Activated T-cell treated with anti-CD3 and anti-CD28 coated beads for 48 hours (primary cell): ENCODE results near the gene SETD9.

Experiments used
- DNase-seq: peaks from one replicate; pipeline ENCODE4 v3.0.0-alpha.2; 2020; ENCODE audit warnings: low read depth

SETD9 gene

DNA sequence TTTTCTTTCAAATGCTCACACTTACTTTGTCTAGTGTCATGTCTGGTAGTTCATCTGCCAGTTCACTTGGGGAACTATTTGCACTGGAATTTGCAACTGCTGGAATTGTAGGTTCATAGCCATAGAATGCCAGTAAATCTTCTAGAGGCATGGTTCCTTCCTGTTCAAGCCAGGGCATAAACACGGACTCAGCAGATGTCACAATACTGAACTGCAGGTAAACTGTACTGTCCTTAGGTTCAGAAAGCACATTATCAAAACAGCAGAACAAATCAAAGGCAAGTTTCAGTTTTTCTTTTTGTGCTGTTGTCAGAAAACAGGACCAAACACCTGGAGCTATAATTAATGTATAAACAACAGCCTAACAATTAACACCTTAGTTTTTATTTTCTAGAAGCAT lies 29.5 kb downstream of the SETD9 start:
- DNase-seq, result no peak

DNA sequence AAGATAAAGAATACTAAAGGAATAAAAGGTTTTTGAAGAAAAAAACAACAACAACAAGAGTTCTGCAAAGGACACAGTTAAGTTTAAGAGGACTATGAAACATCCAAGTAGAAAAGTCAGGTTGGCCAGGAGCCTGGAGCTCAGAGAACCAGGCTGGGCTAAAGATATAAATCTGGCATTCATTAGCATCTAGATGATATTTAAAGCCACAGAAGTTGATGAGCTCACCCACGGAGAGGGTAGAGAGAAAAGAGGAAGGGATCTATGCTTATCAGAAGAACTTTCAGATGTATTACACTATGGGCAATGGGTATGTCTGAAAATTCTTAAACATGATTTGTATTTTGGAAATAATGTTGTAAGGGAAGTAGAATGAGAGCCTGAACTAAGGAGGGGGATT lies 32.6 kb downstream of the SETD9 start:
- DNase-seq, result no peak

DNA sequence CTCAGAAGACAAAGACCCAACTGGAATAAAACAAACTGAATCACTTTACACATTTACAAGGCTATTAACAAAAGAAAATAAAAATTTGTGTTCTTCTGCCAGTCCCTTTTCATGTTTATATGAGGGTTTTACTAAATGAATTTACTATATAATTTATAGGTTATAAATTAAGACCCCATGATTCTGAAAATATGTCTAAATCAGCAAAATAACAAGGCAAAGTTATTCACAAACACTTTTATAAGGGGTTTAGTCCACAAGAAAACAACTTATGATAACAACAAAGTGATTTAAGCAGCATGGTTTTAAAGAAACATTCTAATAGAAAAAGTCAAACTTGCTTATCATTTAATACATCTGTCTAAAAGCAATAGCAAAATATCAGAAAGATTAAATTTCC lies 37.7 kb downstream of the SETD9 start:
- no peak for DNase-seq

DNA sequence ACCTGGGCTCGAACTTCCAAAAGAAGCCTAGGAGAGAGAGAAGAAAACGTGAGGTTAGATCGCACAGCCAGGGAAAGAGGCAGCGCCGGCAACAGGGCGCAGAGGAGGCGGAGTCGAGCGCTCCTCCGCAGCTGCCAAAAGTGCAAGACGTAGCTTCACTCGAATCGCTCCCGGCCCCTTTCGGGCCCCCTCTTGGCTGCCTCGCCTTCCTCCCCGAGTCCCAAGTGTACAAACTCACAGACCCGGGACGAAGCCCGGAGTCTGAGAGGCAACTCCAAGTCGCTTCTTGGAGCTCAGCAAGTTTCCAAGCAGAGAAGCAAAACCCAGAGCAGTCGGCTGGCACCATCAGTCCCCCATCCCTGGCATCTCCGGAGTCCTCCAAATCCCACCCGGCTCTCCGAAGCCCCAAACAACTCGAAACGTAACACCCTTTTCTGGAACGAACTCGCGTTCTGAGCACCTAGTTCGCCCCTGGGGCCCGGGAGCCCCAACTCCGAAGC lies 41.3 kb downstream of the SETD9 start:
- peak; percentile 52 for DNase-seq

DNA sequence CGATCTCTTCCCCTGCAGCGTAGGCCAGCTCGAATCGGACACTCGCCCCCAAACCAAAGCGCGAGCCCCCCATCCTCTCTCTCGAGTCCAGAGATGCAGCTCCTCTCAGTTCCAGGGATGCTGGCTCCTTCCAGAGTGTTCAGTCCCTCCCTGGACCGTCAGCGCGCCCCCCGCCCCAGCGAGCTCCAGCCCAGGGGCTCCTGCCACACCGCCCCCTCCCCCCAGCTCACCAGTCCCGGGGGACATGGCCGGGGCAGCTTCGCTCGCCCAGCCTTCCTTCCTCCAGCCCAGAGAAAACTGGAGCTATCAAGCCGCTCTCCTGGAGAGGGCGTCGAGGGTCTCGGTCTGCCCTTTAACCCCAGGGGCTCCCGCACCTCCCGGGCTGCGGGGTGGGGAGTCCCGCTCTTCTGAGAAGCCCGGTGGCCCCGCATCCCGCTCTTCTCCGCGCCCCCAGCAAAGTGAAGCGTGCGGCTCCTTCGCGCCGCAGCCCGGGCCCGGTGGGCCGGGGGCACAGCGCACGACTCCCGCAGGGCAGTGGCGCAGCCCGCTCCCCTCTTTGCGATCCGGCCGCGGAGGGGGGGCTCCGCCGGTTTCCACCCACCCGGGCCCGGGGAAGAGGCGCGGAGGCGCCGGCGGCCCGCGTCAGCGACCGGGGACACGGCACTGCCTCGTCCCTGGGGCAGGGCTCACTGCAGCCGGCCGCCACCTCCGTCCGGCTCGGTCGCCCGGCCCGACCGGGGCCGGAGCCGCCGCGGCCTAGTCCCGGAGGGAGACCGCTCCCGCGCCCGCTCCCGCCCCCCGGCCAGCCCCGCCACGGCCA lies 41.9 kb downstream of the SETD9 start:
- DNase-seq, result peak; percentile 24

DNA sequence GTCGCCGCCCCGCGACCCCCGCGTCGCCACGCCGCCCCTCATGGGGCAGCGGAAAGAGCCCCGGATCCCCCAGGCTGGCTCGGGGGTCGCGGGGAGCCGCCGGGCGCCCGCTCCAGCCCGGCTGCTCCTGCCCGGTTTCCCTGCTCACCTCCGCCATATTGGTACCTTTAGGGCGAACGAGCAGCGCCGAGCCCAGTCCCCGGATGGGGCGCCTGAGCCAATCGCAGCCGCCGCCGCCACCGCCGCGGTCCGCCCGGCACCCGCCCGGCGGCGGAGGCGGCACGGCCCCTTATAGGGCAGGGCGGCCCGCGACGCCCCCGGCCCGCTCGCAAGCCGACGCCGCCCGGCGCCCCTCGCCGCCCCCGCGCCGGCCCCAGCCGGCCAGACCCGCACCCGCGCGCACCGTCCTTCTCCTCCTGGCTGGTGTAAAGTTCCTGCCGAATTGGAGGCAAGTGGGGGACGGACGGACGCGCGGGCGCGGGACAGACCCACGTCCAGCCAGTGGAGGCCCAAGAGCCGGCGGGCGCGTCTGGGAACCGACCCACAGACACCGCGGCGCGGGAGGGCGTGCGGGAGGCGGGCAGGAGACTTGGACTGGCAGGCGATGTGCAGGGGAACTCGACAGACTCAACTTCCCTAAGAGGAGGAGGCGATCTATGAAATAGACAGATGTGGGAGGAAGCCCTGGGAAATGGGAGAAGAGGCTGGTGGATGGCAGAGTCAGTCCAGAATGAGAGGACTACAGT lies 42.7 kb downstream of the SETD9 start, which contains the start of gene MIER3:
Gene MIER3, minus strand, starts transcription at position 178 of the 746 bp plus-strand sequence. Its CDS starts 21 bp downstream, at position 157.
- peak; percentile 80 for DNase-seq

DNA sequence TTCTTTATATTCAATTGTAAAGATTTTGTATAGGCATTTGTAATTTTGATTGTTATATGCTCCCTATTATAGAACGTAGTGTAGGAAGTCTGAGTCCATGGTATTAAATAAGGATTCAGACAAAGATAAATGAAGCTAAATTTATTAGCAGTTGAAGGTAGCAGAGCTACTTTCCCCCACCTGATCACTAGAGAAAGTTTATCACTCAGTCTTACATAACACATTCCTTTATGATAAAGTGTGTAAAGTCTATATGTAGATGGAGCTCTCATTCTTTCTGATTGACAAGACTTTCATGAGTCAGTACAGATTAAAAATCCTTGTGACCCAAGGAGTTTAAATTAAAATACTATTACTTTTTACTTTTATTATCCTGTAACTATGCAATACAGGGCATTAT lies 44.9 kb downstream of the SETD9 start:
- DNase-seq, result no peak

DNA sequence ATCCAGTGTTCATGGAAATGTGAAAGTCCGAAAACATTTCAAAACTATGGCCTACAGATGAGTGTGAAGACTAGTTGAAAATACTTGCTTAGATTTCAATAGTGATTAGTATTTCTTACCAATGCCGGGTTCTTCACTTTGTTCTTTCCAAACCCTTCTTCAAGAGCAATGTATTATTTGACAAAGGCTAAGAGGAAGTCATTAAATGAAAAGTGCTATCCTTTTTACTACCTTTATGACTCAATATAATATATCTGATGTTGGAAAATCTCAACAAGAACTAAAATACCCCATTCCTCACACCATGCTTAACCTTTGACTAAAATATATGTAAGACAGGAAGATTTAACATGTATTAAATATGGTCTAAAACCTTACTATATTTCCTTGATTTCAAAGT lies 49.2 kb downstream of the SETD9 start:
- no peak for DNase-seq

DNA sequence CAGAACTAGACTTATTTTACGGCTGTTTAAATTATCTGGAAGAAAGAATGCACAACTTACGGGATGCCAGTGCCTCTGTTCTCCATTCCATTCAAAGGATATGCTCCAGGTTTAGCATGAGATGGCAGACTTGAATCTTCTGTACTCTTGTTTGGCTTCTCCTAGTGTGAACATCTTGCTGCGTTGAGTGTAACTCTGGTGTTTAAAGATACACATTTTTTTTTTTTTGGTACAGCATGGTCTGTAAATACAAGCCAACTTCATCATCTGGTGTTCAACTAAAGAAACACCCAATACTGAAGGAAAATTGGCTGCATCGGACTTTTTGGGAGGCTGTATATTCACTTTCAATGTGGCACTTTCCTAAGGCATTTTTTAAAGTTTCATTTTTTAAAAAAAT lies 49.9 kb downstream of the SETD9 start:
- no peak for DNase-seq

DNA sequence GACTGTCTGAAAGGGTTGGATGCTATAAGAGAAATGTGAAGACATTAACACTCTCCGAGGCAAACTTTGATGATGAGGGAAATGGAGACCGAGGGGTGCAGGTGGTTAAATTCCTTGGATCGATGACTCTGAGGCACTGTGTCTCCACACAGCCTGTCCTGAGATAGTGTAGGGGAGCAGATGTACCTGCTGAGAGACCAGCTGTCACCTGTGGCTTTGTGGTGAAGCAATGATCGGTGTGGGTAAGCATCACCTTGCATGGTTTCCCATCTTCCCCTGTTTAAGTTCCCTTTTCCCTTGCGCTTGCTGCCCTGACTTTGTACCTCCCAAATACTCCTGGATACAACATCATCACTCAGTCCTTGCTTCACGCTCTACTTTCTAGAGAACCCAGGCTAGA lies 52.4 kb downstream of the SETD9 start:
- DNase-seq, result no peak

DNA sequence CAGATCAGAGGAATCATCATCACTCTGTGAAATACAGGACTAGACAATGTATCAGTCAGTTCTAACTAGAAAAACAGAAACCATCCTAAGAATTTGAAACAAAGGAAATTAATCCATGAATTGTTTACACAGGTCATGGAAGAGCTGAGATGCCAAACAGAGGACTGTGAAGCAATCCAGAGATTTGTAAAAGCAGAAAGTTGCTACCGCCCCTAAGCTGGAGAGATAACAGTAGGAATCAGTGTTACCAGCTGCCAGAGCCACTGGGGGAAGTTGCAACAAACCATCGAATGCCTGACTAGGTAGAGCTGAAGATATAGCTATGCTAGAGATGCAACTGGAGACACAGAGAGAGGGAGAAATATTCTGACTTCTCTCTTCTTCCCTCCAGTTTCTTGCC lies 52.9 kb downstream of the SETD9 start:
- no peak for DNase-seq

DNA sequence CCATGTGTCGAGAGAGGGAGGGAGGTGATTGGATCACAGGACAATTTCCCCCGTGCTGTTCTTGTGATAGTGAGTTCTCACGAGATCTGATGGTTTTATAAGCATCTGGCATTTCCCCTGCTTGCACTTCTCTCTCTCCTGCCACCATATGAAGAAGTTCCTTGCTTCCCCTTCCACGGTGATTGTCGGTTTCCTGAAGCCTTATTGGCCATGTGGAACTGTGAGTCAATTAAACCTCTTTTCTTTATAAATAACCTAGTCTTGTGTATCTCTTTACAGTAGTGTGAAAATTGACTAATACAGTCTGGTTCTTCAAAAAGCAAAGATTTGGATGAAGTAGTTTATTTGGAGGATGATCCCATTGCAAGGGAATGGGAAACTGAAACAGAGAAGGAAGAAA lies 53.9 kb downstream of the SETD9 start:
- no peak for DNase-seq

DNA sequence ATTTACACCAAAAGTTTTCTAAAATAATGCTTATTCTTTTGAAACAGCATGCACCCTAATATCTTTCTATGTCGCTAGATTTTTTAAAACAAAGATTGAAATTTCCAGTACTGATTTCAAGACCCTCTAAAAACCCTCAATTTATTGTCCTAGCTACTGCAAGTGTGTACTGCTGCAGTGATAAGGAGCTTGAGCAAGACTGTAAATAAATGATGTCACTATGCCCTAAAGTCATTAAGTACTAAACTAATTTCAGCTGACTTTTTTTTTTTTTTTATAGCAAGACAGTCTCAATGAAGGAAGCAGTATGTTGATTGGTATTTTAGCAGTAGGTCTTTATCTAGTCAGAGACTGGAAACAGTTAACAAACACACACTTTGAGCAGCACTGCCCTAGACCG lies 54.8 kb downstream of the SETD9 start:
- DNase-seq, result no peak
